K562 (cell line): ENCODE measurements around the gene CCDC200.
"Not testable (repeated sequence)": the region's sequence is repeated elsewhere in the genome, so short reads cannot be mapped to it uniquely, and the experiment has no call there.

Experiments
- BHLHE40 ChIP-seq: IDR thresholded peaks from 2 replicates; pipeline ENCODE4 v1.6.1; 2011; ENCODE audit warnings: low read length, improper control_type of control experiment
- MED1 ChIP-seq: sonication (generic); formaldehyde crosslinking; IDR thresholded peaks from 2 replicates; pipeline ENCODE4 v1.8.1; 2023; ENCODE audit warnings: missing genetic modification reagents, borderline replicate concordance
- TARDBP ChIP-seq: fragments of 450-650 bp; IDR thresholded peaks from 2 replicates; pipeline ENCODE4 v1.6.1; 2016
- ZNF224 ChIP-seq: sonication (generic); formaldehyde crosslinking; IDR thresholded peaks from 2 replicates; pipeline ENCODE4 v1.8.0; 2022; ENCODE audit warnings: mild to moderate bottlenecking, missing genetic modification reagents
- ZNF274 ChIP-seq: IDR thresholded peaks from 2 replicates; pipeline ENCODE4 v1.6.1; 2011; ENCODE audit warnings: low read depth, mild to moderate bottlenecking, low read length, moderate library complexity, borderline replicate concordance
- TF ChIP-seq, protein P1 (sequence below), 3 experiments: IDR thresholded peaks in 2 of 3; conservative IDR thresholded peaks in 1 of 3; 2 replicates each; pipeline ENCODE4 v1.5.1; 2011 to 2012; ENCODE audit warnings: low read length in 3 of 3, mild to moderate bottlenecking in 3 of 3, control low read depth in 2 of 3, improper control_type of control experiment in 1 of 3, inconsistent platforms in 1 of 3, low read depth in 1 of 3, mixed read lengths in 1 of 3, moderate library complexity in 1 of 3; ENCODE audit not compliant: insufficient read depth in 2 of 3

DNA sequence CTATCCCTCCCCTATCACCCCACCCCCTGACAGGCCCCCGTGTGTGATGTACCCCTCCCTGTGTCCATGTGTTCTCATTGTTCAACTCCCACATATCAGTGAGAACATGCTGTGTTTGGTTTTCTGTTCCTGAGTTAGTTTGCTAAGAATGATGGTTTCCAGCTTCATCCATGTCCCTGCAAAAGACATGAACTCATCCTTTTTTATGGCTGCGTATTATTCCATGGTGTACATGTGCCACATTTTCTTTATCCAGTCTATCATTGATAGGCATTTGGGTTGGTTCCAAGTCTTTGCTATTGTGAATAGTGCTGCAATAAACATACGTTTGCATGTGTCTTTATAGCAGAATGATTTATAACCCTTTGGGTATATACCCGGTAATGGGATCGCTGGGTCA, 41.8 kb downstream of the CCDC200 start:
- TF ChIP-seq, protein P1, sequence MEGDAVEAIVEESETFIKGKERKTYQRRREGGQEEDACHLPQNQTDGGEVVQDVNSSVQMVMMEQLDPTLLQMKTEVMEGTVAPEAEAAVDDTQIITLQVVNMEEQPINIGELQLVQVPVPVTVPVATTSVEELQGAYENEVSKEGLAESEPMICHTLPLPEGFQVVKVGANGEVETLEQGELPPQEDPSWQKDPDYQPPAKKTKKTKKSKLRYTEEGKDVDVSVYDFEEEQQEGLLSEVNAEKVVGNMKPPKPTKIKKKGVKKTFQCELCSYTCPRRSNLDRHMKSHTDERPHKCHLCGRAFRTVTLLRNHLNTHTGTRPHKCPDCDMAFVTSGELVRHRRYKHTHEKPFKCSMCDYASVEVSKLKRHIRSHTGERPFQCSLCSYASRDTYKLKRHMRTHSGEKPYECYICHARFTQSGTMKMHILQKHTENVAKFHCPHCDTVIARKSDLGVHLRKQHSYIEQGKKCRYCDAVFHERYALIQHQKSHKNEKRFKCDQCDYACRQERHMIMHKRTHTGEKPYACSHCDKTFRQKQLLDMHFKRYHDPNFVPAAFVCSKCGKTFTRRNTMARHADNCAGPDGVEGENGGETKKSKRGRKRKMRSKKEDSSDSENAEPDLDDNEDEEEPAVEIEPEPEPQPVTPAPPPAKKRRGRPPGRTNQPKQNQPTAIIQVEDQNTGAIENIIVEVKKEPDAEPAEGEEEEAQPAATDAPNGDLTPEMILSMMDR (IDR thresholded peaks at IDR 0.05 in 2 of 3, conservative IDR thresholded peaks at IDR 0.05 in 1 of 3; ENCODE audit: insufficient read depth in 2 of 3, low read depth in 1 of 3, low read length in 3 of 3): not testable (repeated sequence)
- TF ChIP-seq ZNF274; MED1; TARDBP; ZNF224 (CRISPR knock-in tag); BHLHE40: not testable (repeated sequence)
